GM18517 (cell line): ENCODE results near the gene PFN1.

ENCODE experiments used
- ATAC-seq: cut with Tn5 transposase; IDR thresholded peaks from one replicate; pipeline ENCODE4 v1.9.1; 2021; ENCODE audit warnings: mild to moderate bottlenecking, moderate library complexity; ENCODE audit not compliant: unreplicated experiment

PFN1 gene

DNA sequence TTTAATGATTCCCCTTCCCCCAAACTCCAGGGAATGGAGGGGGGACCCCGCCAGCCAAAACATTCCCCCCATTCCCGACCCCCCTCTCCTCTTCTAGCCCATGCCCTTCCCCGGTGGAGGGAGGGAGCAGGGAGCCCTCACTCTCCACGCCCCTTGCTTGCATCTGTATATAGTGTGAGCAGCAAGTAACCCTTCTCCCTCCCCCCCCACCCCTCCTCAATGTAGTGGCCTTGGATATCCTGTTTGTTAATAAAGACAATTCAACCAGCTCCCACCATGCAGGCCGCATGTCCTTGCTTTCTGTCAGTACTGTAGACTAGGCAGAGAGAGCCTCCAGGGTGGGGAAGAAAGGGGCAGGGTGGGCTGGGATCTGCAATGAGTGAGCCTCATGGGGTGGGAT lies 50.5 kb downstream of the PFN1 start:
- no peak for ATAC-seq

DNA sequence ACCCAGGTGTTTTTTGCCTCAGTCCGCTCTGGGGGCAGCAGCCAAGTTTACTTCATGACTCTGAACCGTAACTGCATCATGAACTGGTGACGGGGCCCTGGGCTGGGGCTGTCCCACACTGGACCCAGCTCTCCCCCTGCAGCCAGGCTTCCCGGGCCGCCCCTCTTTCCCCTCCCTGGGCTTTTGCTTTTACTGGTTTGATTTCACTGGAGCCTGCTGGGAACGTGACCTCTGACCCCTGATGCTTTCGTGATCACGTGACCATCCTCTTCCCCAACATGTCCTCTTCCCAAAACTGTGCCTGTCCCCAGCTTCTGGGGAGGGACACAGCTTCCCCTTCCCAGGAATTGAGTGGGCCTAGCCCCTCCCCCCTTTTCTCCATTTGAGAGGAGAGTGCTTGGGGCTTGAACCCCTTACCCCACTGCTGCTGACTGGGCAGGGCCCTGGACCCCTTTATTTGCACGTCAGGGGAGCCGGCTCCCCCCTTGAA lies 51.1 kb downstream of the PFN1 start:
- no peak for ATAC-seq

DNA sequence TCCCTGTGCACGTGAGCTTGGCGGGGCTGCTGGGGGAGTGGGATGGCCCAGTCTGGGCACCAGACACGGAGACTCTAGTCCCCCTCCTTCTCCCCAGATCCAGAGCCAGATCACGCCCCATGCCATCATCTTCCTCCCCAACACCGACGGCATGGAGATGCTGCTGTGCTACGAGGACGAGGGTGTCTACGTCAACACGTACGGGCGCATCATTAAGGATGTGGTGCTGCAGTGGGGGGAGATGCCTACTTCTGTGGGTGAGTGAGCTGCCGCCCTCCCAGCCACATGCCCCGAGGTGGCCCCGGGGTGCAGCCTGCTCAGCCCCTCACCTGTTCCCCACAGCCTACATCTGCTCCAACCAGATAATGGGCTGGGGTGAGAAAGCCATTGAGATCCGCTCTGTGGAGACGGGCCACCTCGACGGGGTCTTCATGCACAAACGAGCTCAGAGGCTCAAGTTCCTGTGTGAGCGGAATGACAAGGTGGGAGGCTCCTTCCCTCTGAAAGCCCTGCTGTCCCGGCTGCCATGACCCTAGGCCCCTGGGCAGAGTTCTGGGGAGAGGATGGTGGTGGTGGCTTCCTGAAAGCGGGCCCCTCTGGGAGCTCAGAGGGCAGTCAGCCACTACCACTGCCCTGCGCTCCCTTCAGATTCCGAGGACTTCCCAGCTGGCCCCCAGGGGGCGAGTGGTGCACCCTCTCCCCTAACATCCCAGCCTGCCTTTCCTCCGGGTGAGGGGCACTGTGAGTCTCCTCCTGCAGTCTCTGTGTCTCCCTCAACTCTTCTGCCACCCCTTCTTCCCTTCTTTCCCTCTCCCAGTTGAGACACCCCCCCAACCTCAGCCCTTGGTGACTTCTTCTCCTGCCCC lies 51.8 kb downstream of the PFN1 start:
- ATAC-seq = no peak

DNA sequence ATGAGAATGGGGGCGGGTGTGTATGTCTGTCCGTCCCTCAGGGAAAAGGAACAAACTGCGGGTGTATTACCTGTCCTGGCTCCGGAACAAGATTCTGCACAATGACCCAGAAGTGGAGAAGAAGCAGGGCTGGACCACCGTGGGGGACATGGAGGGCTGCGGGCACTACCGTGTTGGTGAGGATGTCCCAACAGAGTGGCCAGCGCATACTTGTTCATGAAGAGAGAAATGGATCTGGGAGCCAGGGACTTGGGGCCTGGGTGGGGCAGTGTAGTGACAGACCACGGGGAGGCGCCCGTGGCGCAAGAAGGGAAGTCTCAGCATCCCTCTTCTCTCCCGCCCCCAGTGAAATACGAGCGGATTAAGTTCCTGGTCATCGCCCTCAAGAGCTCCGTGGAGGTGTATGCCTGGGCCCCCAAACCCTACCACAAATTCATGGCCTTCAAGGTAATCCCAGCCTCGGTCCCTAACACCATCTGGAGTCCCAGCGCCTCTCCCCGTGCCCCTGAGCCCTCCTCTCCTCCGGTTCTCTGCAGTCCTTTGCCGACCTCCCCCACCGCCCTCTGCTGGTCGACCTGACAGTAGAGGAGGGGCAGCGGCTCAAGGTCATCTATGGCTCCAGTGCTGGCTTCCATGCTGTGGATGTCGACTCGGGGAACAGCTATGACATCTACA lies 52.5 kb downstream of the PFN1 start:
- no peak for ATAC-seq
